ENCODE data around the gene CREB5.

DNA sequence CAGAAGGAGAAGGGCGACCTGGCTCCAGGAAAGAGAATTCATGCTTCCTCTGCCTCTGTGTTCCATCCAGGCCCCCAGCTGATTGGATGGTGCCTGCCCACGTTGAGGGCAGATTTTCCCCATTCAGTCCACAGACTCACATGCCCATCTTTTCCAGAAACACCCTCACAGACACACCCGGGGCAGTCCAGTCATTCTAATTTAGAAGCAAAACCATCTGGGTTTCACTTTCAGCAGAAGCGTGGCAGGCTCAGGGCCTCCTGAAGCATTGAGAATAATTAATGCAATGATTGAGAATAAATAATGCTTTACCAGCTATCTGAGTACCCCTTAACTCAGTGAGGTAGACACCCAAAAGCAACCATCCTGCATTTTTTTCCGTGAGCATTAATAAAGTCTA, 30.2 kb upstream of the CREB5 start:
- TF ChIP-seq, protein P1, sequence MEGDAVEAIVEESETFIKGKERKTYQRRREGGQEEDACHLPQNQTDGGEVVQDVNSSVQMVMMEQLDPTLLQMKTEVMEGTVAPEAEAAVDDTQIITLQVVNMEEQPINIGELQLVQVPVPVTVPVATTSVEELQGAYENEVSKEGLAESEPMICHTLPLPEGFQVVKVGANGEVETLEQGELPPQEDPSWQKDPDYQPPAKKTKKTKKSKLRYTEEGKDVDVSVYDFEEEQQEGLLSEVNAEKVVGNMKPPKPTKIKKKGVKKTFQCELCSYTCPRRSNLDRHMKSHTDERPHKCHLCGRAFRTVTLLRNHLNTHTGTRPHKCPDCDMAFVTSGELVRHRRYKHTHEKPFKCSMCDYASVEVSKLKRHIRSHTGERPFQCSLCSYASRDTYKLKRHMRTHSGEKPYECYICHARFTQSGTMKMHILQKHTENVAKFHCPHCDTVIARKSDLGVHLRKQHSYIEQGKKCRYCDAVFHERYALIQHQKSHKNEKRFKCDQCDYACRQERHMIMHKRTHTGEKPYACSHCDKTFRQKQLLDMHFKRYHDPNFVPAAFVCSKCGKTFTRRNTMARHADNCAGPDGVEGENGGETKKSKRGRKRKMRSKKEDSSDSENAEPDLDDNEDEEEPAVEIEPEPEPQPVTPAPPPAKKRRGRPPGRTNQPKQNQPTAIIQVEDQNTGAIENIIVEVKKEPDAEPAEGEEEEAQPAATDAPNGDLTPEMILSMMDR (IDR thresholded peaks at IDR 0.05) = no peak
- no peak for TF ChIP-seq POLR2A (IDR thresholded peaks at IDR 0.05)
